H9 (cell line): ENCODE data around the gene FOXP4. TPM values are rescaled to one million over a fixed set of nuclear protein-coding genes. Genes with fewer than 3 reads are reported as not detected.

ENCODE experiments used
- DNase-seq: peaks from one replicate; pipeline ENCODE4 v3.0.0-alpha.2; 2017
- H2AFZ ChIP-seq: one replicate; pipeline ENCODE4 v1.6.1; 2013; ENCODE audit warnings: mild to moderate bottlenecking, low read length, control low read depth, moderate library complexity
- H2AK5ac ChIP-seq: 2 replicates; pipeline ENCODE4 v1.6.1; 2013; ENCODE audit warnings: low read length, control low read depth, mixed read lengths; ENCODE audit not compliant: insufficient read length
- H2BK120ac ChIP-seq: one replicate; pipeline ENCODE4 v1.6.1; 2013; ENCODE audit warnings: low read depth, mild to moderate bottlenecking, low read length, control low read depth, inconsistent platforms; ENCODE audit not compliant: poor library complexity, severe bottlenecking
- H2BK12ac ChIP-seq: 2 replicates; pipeline ENCODE4 v1.6.1; 2013; ENCODE audit warnings: low read length, control low read depth, mixed read lengths, low read depth; ENCODE audit not compliant: insufficient read length
- H2BK15ac ChIP-seq: 2 replicates; pipeline ENCODE4 v1.6.1; 2013; ENCODE audit warnings: low read depth, low read length, control low read depth
- H2BK20ac ChIP-seq: one replicate; pipeline ENCODE4 v1.6.1; 2013; ENCODE audit warnings: low read depth, mild to moderate bottlenecking, low read length, control low read depth, inconsistent platforms; ENCODE audit not compliant: poor library complexity, severe bottlenecking
- H2BK5ac ChIP-seq: 2 replicates; pipeline ENCODE4 v1.6.1; 2013; ENCODE audit warnings: low read length, control low read depth, mixed read lengths; ENCODE audit not compliant: insufficient read length
- H3K14ac ChIP-seq: 2 replicates; pipeline ENCODE4 v1.6.1; 2013; ENCODE audit warnings: low read length, control low read depth; ENCODE audit not compliant: insufficient read depth
- H3K18ac ChIP-seq: 2 replicates; pipeline ENCODE4 v1.6.1; 2013; ENCODE audit warnings: low read depth, mild to moderate bottlenecking, mixed read lengths, low read length, control low read depth; ENCODE audit not compliant: insufficient read length
- H3K23ac ChIP-seq: 2 replicates; pipeline ENCODE4 v1.6.1; 2013; ENCODE audit warnings: low read length, control low read depth, mixed read lengths, low read depth; ENCODE audit not compliant: insufficient read length
- H3K23me2 ChIP-seq: 2 replicates; pipeline ENCODE4 v1.6.1; 2013; ENCODE audit warnings: low read depth, mild to moderate bottlenecking, mixed read lengths, low read length, control low read depth; ENCODE audit not compliant: insufficient read length, poor library complexity, severe bottlenecking
- H3K27ac ChIP-seq: 2 replicates; pipeline ENCODE4 v1.5.1; 2013; ENCODE audit warnings: low read length, control low read depth, mixed read lengths, low read depth; ENCODE audit not compliant: insufficient read length
- H3K27me3 ChIP-seq: 2 replicates; pipeline ENCODE4 v1.6.1; 2013; ENCODE audit warnings: low read length, control low read depth, inconsistent platforms; ENCODE audit not compliant: insufficient read depth
- H3K4ac ChIP-seq: 2 replicates; pipeline ENCODE4 v1.6.1; 2013; ENCODE audit warnings: low read depth, mild to moderate bottlenecking, control low read depth, inconsistent platforms, low read length, moderate library complexity
- H3K4me1 ChIP-seq: 2 replicates; pipeline ENCODE4 v1.6.1; 2013; ENCODE audit warnings: low read length, control low read depth, inconsistent platforms; ENCODE audit not compliant: insufficient read depth
- H3K4me2 ChIP-seq: 2 replicates; pipeline ENCODE4 v1.6.1; 2013; ENCODE audit warnings: low read length, control low read depth, mixed read lengths; ENCODE audit not compliant: insufficient read length, insufficient read depth
- H3K56ac ChIP-seq: 2 replicates; pipeline ENCODE4 v1.6.1; 2013; ENCODE audit warnings: low read depth, mild to moderate bottlenecking, mixed read lengths, low read length, control low read depth; ENCODE audit not compliant: insufficient read length
- H3K79me1 ChIP-seq: 2 replicates; pipeline ENCODE4 v1.6.1; 2013; ENCODE audit warnings: low read depth, mild to moderate bottlenecking, moderate library complexity, low read length, control low read depth, inconsistent platforms; ENCODE audit not compliant: insufficient read depth, poor library complexity, severe bottlenecking
- H3K79me2 ChIP-seq: 2 replicates; pipeline ENCODE4 v1.6.1; 2013; ENCODE audit warnings: low read length, control low read depth, inconsistent platforms; ENCODE audit not compliant: insufficient read depth
- H3K9ac ChIP-seq: 2 replicates; pipeline ENCODE4 v1.6.1; 2013; ENCODE audit warnings: low read length, control low read depth, mixed read lengths; ENCODE audit not compliant: insufficient read length; ENCODE audit errors: extremely low read depth
- H3K9me3 ChIP-seq: one replicate; pipeline ENCODE4 v1.6.1; 2013; ENCODE audit warnings: low read depth, low read length, inconsistent platforms; ENCODE audit not compliant: control insufficient read depth
- H3T11ph ChIP-seq: one replicate; pipeline ENCODE4 v1.6.1; 2013; ENCODE audit warnings: mild to moderate bottlenecking, low read length, control low read depth, inconsistent platforms
- H4K20me1 ChIP-seq: one replicate; pipeline ENCODE4 v1.6.1; 2013; ENCODE audit not compliant: control insufficient read depth, insufficient read length, insufficient read depth
- H4K5ac ChIP-seq: 2 replicates; pipeline ENCODE4 v1.6.1; 2013; ENCODE audit warnings: low read depth, mild to moderate bottlenecking, mixed read lengths, low read length, control low read depth; ENCODE audit not compliant: insufficient read length
- H4K8ac ChIP-seq: replicated peaks from 2 replicates; pipeline ENCODE4 v1.6.1; 2013; ENCODE audit warnings: low read length, control low read depth, mixed read lengths, low read depth; ENCODE audit not compliant: insufficient read length
- H4K91ac ChIP-seq: 2 replicates; pipeline ENCODE4 v1.6.1; 2013; ENCODE audit warnings: low read depth, mild to moderate bottlenecking, moderate library complexity, mixed read lengths, low read length, control low read depth; ENCODE audit not compliant: insufficient read length
- H3K27ac Mint-ChIP-seq, 3 experiments: 2 replicates in 2 of 3; 3 replicates in 1 of 3; pipeline ENCODE4 v1.8.0; 2020 to 2021; ENCODE audit warnings: mixed read lengths in 3 of 3, mild to moderate bottlenecking in 1 of 3, moderate library complexity in 1 of 3
- H3K27me3 Mint-ChIP-seq: 2 replicates; pipeline ENCODE4 v1.8.0; 2021; ENCODE audit warnings: low read depth, mild to moderate bottlenecking, moderate library complexity, mixed read lengths
- H3K36me3 Mint-ChIP-seq, 3 experiments: 2 replicates in 2 of 3; 3 replicates in 1 of 3; pipeline ENCODE4 v1.8.0; 2020 to 2021; ENCODE audit warnings: low read depth in 3 of 3, mixed read lengths in 3 of 3; ENCODE audit not compliant: insufficient read depth in 1 of 3
- H3K4me1 Mint-ChIP-seq, 2 experiments: 2 replicates each; pipeline ENCODE4 v1.8.0; 2020; ENCODE audit warnings: mixed read lengths in 2 of 2
- H3K4me3 Mint-ChIP-seq, 2 experiments: 2 replicates in 1 of 2; 3 replicates in 1 of 2; pipeline ENCODE4 v1.8.0; 2020 to 2021; ENCODE audit warnings: mild to moderate bottlenecking in 2 of 2, mixed read lengths in 2 of 2, moderate library complexity in 1 of 2
- H3K9me3 Mint-ChIP-seq, 2 experiments: 2 replicates in 1 of 2; 3 replicates in 1 of 2; pipeline ENCODE4 v1.8.0; 2020; ENCODE audit warnings: mild to moderate bottlenecking in 2 of 2, mixed read lengths in 2 of 2, moderate library complexity in 1 of 2
- WGBS: extraction: QIAGEN DNeasy Blood & Tissue Kit; methylation state at CpG from one replicate; pipeline ENCODE4 v1.1.7; 2013; ENCODE audit warnings: missing lambda C conversion rate, low lambda C conversion rate, mixed read lengths; ENCODE audit not compliant: insufficient read length; ENCODE audit errors: extremely low coverage; 5-methylcytosine and 5-hydroxymethylcytosine counted together
- total RNA-seq: library from RNA; stranded (reverse); gene quantifications from 2 replicates; pipeline ENCODE4 v1.2.1, GENCODE V29; 2021
- TF ChIP-seq, protein P1 (sequence below): fragments of 200-600 bp; sonication (generic); conservative IDR thresholded peaks from 3 replicates; pipeline ENCODE4 v1.8.0; 2021; ENCODE audit warnings: antibody characterized with exemption, mild to moderate bottlenecking

FOXP4 gene
- total RNA-seq, 1 experiment from 2014 or later = 18.2 TPM

DNA sequence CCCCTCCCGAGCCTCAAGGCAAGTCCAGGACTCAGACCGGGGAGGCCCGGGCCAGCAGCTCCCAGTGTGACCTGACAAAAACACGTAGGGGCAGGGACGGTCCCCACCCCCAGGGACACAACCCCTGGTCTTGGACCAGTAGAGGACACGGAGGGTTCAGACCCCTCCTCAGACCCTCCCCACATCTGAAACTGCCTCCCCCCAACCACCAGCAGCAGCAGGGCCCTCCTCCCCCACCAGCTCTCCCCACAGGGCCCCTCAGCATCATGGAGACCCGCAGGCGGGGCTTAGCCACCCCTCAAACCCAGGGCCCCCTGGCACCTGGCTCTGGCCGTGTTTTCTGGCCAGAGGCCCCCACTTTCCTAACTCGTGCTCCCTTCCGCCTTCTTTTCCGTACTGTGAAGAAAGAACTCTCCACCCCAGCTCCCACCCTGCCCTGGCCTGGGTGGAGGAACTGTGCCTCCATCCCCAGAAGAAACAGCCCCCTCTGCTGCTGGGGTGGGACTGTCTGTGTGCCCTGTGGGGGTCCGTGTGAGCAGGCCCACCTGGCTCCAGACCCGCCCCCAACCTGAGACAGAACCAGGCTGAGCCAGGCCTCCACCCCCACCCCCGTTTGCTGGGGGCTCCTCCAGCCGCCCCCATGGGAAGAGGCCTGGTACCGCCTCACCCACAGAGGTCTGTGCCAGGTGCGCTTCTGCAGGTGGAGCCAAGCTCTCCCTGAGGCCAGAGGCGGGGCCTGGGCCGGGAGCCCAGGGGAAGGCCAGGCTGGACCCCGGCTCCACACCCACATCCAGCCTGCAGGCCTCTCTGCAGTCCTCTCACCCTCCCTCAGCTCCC lies 53.1 kb downstream of the FOXP4 start:
- no peak overlapping the region for H3K18ac ChIP-seq
- H3K27me3 Mint-ChIP-seq = peaks cover 9% of the 10 kb centered on the region
- H3K4ac ChIP-seq = no peak overlapping the region
- H3K14ac ChIP-seq = no peak overlapping the region; the same call in 1 of the 2 replicates
- H2BK12ac ChIP-seq = no peak overlapping the region
- peak; percentile 52 for DNase-seq
- H3K9me3 ChIP-seq = no peaks in the 10 kb centered on the region
- H3K9ac ChIP-seq = no peak overlapping the region
- H3K27ac ChIP-seq = no peak overlapping the region
- peaks cover 2% of the 10 kb centered on the region; the same call in 1 of the 2 replicates for H3K4me1 ChIP-seq
- H4K5ac ChIP-seq = no peak overlapping the region
- no peak overlapping the region for H3K4me3 Mint-ChIP-seq
- no peak overlapping the region for H3T11ph ChIP-seq
- H3K4me2 ChIP-seq = no peak overlapping the region
- H2AFZ ChIP-seq = no peak overlapping the region
- H3K56ac ChIP-seq = no peak overlapping the region
- no peak overlapping the region for H3K27ac Mint-ChIP-seq
- no peaks in the 10 kb centered on the region for H3K79me1 ChIP-seq
- H2AK5ac ChIP-seq = no peak overlapping the region
- no peak overlapping the region for H3K23ac ChIP-seq
- H3K27me3 ChIP-seq = no peaks in the 10 kb centered on the region
- H3K36me3 Mint-ChIP-seq = peaks cover 0 to 12% (median 0%) of the 10 kb centered on the region in 3 experiments; a peak in 2 of 7 replicates
- H3K23me2 ChIP-seq = peaks cover 3% of the 10 kb centered on the region
- H2BK5ac ChIP-seq = no peak overlapping the region
- no peak overlapping the region for H4K8ac ChIP-seq
- no peaks in the 10 kb centered on the region for H3K79me2 ChIP-seq
- no peak overlapping the region for H2BK15ac ChIP-seq
- H3K9me3 Mint-ChIP-seq = no peaks in the 10 kb centered on the region; a peak in 1 of 5 replicates
- no peak overlapping the region for H2BK20ac ChIP-seq
- peaks cover 3% of the 10 kb centered on the region for H4K20me1 ChIP-seq
- H3K4me1 Mint-ChIP-seq = peaks cover 19 to 44% of the 10 kb centered on the region in 2 experiments
- TF ChIP-seq, protein P1, sequence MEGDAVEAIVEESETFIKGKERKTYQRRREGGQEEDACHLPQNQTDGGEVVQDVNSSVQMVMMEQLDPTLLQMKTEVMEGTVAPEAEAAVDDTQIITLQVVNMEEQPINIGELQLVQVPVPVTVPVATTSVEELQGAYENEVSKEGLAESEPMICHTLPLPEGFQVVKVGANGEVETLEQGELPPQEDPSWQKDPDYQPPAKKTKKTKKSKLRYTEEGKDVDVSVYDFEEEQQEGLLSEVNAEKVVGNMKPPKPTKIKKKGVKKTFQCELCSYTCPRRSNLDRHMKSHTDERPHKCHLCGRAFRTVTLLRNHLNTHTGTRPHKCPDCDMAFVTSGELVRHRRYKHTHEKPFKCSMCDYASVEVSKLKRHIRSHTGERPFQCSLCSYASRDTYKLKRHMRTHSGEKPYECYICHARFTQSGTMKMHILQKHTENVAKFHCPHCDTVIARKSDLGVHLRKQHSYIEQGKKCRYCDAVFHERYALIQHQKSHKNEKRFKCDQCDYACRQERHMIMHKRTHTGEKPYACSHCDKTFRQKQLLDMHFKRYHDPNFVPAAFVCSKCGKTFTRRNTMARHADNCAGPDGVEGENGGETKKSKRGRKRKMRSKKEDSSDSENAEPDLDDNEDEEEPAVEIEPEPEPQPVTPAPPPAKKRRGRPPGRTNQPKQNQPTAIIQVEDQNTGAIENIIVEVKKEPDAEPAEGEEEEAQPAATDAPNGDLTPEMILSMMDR = 0 out of 3 replicates have a peak, but pooled peaks have one; percentile 21
- no peak overlapping the region for H4K91ac ChIP-seq
- no peak overlapping the region for H2BK120ac ChIP-seq
- no CpG with 5 or more reads among the region's 21 CpGs for WGBS
